Measurements from ENCODE around the gene CDC42BPG.

The CDC42BPG gene

GRCh38 chr11:64878223-64878493, 33.7 kb upstream of the CDC42BPG start:
- peaks cover 4% of the 10 kb centered on the region for H3K4me1 ChIP-seq (ENCODE audit: control insufficient read depth, insufficient read depth, low read length)
- H3K27me3 ChIP-seq (ENCODE audit: control insufficient read depth, insufficient read depth, low read length) = no peaks in the 10 kb centered on the region
- H3K9me3 ChIP-seq (ENCODE audit: control insufficient read depth, insufficient read depth, low read length) = no peaks in the 10 kb centered on the region
- H3K36me3 ChIP-seq (ENCODE audit: control insufficient read depth, insufficient read depth, low read length) = peaks cover 4% of the 10 kb centered on the region
- peak overlapping the region; percentile 98 for H3K4me3 ChIP-seq (ENCODE audit: low read depth, low read length)
- H3K9ac ChIP-seq (ENCODE audit: low read depth, low read length) = peak overlapping the region; percentile 85

- Histone ChIP-seq H3K9ac (ENCODE audit: low read depth, low read length) (peak overlapping the region; percentile 85), H3K36me3 (ENCODE audit: control insufficient read depth, insufficient read depth, low read length) (peaks cover 4% of the 10 kb centered on the region), H3K4me3 (ENCODE audit: low read depth, low read length) (peak overlapping the region; percentile 98), H3K27me3 (ENCODE audit: control insufficient read depth, insufficient read depth, low read length) (no peaks in the 10 kb centered on the region), H3K4me1 (ENCODE audit: control insufficient read depth, insufficient read depth, low read length) (peaks cover 4% of the 10 kb centered on the region), H3K9me3 (ENCODE audit: control insufficient read depth, insufficient read depth, low read length) (no peaks in the 10 kb centered on the region)
Measured at GRCh38 chr11:64877390-64878222, 33.2 kb upstream of the CDC42BPG start.

- Histone ChIP-seq H3K4me1 (ENCODE audit: control insufficient read depth, insufficient read depth, low read length) (peaks cover 4% of the 10 kb centered on the region), H3K27me3 (ENCODE audit: control insufficient read depth, insufficient read depth, low read length) (no peaks in the 10 kb centered on the region), H3K36me3 (ENCODE audit: control insufficient read depth, insufficient read depth, low read length) (peaks cover 5% of the 10 kb centered on the region), H3K9me3 (ENCODE audit: control insufficient read depth, insufficient read depth, low read length) (no peaks in the 10 kb centered on the region), H3K4me3 (ENCODE audit: low read depth, low read length) (peak overlapping the region; percentile 98), H3K9ac (ENCODE audit: low read depth, low read length) (no peak overlapping the region)
Measured at GRCh38 chr11:64876835-64877341, 32.4 kb upstream of the CDC42BPG start.

DNA sequence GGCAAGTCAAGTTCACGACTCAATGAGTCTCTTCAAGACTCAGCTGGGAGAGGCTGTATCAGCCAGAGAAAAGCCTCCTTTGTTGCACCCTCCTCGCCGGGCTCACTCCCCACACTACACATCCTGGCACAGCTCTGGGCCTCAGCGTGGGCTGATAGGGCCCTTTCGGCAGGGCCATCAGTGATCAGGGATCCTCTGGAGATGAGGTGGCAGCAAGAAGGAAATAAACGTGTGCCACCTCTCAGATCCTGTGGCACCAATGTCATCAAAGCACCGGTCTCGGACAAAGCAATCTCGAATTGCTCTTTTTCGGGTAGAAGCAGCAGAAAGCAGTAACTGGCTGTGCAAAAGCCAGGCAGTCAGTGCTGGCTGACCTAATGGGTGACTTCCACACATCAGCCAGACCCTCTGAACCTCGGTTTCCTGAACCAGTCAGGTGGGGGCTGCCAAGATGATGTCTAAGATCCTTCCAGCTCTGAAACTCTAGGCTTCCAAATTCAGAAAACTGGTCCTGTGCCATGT, 31.8 kb upstream of the CDC42BPG start:
- Histone ChIP-seq H3K27me3 (ENCODE audit: control insufficient read depth, insufficient read depth, low read length) (no peaks in the 10 kb centered on the region), H3K4me3 (ENCODE audit: low read depth, low read length) (peak overlapping the region; percentile 8), H3K4me1 (ENCODE audit: control insufficient read depth, insufficient read depth, low read length) (peaks cover 4% of the 10 kb centered on the region), H3K36me3 (ENCODE audit: control insufficient read depth, insufficient read depth, low read length) (peaks cover 11% of the 10 kb centered on the region), H3K9ac (ENCODE audit: low read depth, low read length) (peak overlapping the region; percentile 1), H3K9me3 (ENCODE audit: control insufficient read depth, insufficient read depth, low read length) (no peaks in the 10 kb centered on the region)

DNA sequence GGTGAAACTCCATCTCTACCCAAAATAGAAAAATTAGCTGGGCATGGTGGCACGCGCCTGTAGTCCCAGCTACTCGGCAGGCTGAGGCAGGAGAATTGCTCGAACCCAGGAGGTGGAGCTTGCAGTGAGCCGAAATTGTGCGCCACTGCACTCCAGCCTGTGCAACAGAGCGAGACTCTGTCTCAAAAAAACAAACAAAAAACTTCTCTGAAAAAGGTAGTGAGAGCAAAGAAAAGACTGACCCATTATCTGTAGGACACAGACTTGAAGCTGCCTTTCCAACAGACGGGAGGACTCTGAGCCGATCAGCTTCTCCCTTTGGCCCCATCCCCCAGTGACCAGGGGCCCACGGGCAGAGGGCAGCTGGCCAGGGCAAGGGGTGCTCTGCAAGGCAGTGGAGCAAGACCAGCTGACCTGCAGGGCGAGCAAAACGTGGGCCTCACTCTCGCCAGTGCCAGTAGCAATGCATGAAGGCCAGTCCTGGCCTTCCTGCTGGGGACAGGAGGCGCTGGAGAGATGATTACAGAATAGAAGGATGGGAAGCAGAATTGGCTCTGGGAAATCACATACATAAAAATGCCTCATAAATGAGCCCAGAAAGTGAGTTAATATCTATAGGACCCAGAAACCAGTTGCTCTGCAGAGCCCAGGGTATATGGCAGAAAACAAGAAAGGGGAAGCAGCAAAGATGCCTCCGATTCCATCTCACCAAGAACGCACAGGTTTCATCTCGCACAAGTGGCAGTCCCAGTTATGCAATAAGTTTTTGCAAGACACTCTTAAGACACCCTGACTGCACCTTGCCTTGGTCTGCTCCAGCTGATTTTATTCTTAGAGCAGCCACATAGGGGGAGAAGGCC, 31.1 kb upstream of the CDC42BPG start:
- H3K36me3 ChIP-seq (ENCODE audit: control insufficient read depth, insufficient read depth, low read length) = peaks cover 11% of the 10 kb centered on the region
- H3K4me1 ChIP-seq (ENCODE audit: control insufficient read depth, insufficient read depth, low read length) = peaks cover 4% of the 10 kb centered on the region
- peak overlapping the region; percentile 1 for H3K9ac ChIP-seq (ENCODE audit: low read depth, low read length)

GRCh38 chr11:64874308-64875240, 30.1 kb upstream of the CDC42BPG start:
- Histone ChIP-seq H3K4me1 (ENCODE audit: control insufficient read depth, insufficient read depth, low read length) (peaks cover 4% of the 10 kb centered on the region), H3K27me3 (ENCODE audit: control insufficient read depth, insufficient read depth, low read length) (no peaks in the 10 kb centered on the region), H3K4me3 (ENCODE audit: low read depth, low read length) (no peak overlapping the region), H3K9me3 (ENCODE audit: control insufficient read depth, insufficient read depth, low read length) (no peaks in the 10 kb centered on the region), H3K36me3 (ENCODE audit: control insufficient read depth, insufficient read depth, low read length) (peaks cover 11% of the 10 kb centered on the region), H3K9ac (ENCODE audit: low read depth, low read length) (no peak overlapping the region)

More for the DNA sequence above, 31.1 kb upstream of the CDC42BPG start:
- H3K27me3 ChIP-seq (ENCODE audit: control insufficient read depth, insufficient read depth, low read length) = no peaks in the 10 kb centered on the region
- no peaks in the 10 kb centered on the region for H3K9me3 ChIP-seq (ENCODE audit: control insufficient read depth, insufficient read depth, low read length)
- H3K4me3 ChIP-seq (ENCODE audit: low read depth, low read length) = no peak overlapping the region

DNA sequence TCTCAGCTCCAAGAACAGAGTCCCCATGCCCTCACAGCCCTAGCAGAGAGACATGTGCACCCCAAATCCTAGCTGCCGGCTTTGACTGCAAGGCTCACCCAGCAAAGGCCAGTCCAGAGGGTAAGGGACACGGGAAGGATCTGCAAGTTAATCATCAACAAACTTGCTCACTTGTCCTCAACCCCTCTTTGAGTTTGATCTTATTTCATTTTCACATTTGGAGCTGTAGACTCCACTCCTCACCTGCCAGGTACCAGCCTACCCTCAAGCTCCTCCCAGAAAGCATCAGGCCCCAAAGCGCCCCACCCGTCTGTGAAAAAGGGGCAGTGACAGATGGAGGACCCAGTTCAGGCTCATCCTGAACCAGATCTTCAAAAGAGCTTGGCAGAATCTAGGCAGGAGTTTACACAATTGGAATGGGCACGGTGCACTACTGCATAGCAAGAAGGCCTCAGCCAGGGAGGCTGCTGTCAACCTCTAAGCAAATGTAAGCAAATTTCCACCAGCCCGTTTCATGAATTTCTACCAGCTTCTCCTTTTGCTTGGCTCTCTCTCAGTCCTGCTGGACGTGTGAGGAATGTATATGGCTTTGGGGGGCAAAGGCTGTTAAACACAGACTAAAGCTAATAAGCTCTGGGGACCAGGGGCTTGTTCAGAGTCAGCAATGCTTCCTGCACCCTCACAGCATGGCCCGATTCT, 28.5 kb upstream of the CDC42BPG start:
- no peaks in the 10 kb centered on the region for H3K27me3 ChIP-seq (ENCODE audit: control insufficient read depth, insufficient read depth, low read length)
- H3K4me3 ChIP-seq (ENCODE audit: low read depth, low read length) = no peak overlapping the region
- no peaks in the 10 kb centered on the region for H3K9me3 ChIP-seq (ENCODE audit: control insufficient read depth, insufficient read depth, low read length)
- H3K9ac ChIP-seq (ENCODE audit: low read depth, low read length) = no peak overlapping the region
- H3K36me3 ChIP-seq (ENCODE audit: control insufficient read depth, insufficient read depth, low read length) = peaks cover 11% of the 10 kb centered on the region
- H3K4me1 ChIP-seq (ENCODE audit: control insufficient read depth, insufficient read depth, low read length) = peaks cover 4% of the 10 kb centered on the region

GRCh38 chr11:64871492-64871891, 27.0 kb upstream of the CDC42BPG start:
- Histone ChIP-seq H3K4me3 (ENCODE audit: low read depth, low read length) (no peak overlapping the region), H3K36me3 (ENCODE audit: control insufficient read depth, insufficient read depth, low read length) (peaks cover 11% of the 10 kb centered on the region), H3K4me1 (ENCODE audit: control insufficient read depth, insufficient read depth, low read length) (no peaks in the 10 kb centered on the region), H3K9me3 (ENCODE audit: control insufficient read depth, insufficient read depth, low read length) (no peaks in the 10 kb centered on the region), H3K27me3 (ENCODE audit: control insufficient read depth, insufficient read depth, low read length) (no peaks in the 10 kb centered on the region), H3K9ac (ENCODE audit: low read depth, low read length) (no peak overlapping the region)

- Histone ChIP-seq H3K27me3 (ENCODE audit: control insufficient read depth, insufficient read depth, low read length) (no peaks in the 10 kb centered on the region), H3K9ac (ENCODE audit: low read depth, low read length) (no peak overlapping the region), H3K36me3 (ENCODE audit: control insufficient read depth, insufficient read depth, low read length) (peaks cover 11% of the 10 kb centered on the region), H3K4me1 (ENCODE audit: control insufficient read depth, insufficient read depth, low read length) (no peaks in the 10 kb centered on the region), H3K4me3 (ENCODE audit: low read depth, low read length) (no peak overlapping the region), H3K9me3 (ENCODE audit: control insufficient read depth, insufficient read depth, low read length) (no peaks in the 10 kb centered on the region)
Measured at GRCh38 chr11:64870893-64871466, 26.5 kb upstream of the CDC42BPG start.

DNA sequence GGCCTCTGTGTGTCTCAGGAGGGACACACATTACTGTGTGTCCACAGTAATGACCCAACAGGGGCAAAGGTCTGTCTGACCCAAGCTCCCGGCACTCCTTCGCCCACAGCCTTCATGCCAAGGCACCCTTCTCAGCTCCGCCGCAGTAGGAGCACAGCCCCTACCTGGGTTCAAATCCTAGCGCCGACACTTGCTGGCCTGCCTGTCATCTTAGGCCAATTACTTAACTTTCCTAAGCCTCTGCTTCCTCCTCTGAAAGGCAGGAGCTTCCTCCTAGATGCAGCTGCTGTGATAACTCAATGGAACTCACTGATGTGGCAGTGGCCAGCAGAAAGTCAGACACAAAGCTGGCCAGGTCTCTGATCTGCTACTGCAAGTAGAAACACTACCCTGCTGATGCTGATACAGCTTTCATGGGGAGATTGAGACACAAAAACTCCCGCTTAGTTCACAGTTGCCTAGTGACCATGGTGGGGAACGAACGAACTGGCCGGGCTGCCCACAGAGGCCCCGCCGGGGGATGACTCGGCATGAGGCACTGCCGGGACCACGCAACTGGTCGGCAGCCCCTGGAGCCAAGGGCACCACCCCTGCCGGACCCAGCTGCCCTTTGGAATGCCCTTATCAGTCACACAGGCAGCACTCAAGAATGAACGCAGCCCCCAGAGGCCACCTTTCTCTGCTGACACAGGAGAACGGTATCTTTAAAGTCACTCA, 25.9 kb upstream of the CDC42BPG start:
- Histone ChIP-seq H3K36me3 (ENCODE audit: control insufficient read depth, insufficient read depth, low read length) (peaks cover 11% of the 10 kb centered on the region), H3K4me1 (ENCODE audit: control insufficient read depth, insufficient read depth, low read length) (no peaks in the 10 kb centered on the region), H3K9me3 (ENCODE audit: control insufficient read depth, insufficient read depth, low read length) (no peaks in the 10 kb centered on the region), H3K27me3 (ENCODE audit: control insufficient read depth, insufficient read depth, low read length) (no peaks in the 10 kb centered on the region), H3K4me3 (ENCODE audit: low read depth, low read length) (no peak overlapping the region), H3K9ac (ENCODE audit: low read depth, low read length) (no peak overlapping the region)

Measured in iPS-15b (cell line).